Activated CD4-positive, alpha-beta T cell treated with anti-CD3 and anti-CD28 coated beads for 4 hours (primary cell): Measurements from ENCODE around the gene GLYR1.

Experiments used
- DNase-seq, 2 donors: peaks; one replicate each; pipeline ENCODE4 v3.0.0-alpha.2; 2020

Gene GLYR1

DNA sequence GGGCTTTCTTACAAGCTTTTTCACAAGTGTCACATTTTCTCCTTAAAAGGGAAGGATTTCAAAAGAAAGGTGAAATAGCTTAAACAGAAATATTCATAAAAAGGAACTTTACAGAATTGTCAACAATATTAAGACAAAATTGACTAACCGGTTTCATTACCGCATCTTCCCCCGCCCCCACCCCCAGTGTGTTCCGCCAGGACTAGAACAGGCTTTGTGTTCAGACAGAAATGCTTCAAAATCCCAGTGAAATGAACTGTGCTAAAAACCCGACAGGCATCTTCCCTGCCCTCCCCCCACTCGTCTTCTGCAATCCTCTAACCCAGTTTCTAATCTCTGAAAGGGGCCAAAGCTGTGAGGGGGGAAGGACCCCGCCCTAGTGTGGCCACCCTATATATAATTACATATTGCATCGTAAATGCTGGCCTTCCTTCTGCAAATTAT lies 43.7 kb downstream of the GLYR1 start:
- no peak for DNase-seq

DNA sequence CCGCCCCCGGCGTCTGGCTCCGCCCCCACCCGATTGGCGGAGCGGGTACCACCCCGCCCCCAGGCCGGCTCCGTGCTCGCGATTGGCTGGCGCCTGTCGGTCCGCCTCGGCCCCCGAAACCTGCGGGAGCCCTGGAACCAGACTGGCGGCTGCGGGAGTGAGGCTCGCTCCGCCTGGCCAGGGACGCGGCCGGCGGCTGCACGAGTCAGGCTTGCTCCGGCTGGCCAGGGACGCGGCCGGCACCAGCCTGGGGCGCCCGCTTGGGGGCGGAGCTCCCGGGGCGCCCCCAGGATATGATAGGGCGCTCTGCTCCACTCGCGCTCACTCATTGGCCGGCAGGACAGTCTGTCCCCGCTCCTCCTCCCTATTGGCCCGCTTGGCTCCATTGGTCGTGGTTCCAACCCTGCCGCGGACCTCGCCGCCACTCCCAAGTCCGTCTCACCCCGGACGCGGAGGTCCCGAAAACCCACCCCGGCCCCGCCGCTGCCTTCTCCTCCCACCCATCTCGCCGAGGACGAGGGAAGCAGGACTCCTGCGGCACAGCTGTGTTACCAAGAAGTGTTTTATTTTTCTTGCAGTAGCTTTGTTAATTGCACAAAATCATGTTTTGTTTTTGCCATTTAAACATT lies 44.3 kb downstream of the GLYR1 start:
- peak; percentile 86 to 89 for DNase-seq

DNA sequence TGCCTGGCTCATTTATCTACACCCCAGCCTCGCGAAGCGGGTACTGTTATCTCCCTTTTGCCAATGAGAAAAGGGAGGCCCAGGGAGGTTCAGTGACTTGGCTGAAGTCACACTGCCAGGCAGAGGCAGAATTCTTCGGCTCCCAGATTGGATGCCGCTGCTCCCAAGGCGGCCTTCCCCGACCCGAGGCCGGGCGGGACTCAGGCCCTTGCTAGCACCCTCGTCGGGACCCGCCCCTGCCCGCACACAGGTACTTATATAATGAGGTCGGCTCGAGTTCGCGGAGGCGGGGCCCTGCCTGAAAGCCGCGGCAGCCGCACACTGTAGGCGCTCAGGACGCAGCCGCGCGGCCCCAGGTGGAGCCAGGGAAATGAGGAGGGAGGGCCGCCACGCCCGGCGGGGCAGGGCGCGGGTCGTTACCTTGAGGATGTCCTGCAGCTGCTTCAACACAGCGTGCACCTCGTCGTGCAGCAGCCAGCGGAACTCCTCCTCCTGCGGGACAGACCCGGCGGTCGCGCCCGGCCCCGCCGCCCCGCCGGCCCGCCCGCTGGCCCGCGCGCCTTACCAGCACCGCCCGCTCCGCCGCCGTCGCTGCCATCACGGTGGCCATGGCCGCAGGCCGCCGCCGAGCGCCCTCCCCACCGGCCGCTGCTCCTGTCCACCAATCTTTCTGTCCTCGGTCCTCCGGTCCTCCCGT lies 45.0 kb downstream of the GLYR1 start, which contains the start of gene ROGDI:
ROGDI (minus strand) TSS at position 672 of the 697 bp plus-strand sequence; CDS start at position 610, 62 bp downstream.
- DNase-seq, result peak; percentile 75 to 81

DNA sequence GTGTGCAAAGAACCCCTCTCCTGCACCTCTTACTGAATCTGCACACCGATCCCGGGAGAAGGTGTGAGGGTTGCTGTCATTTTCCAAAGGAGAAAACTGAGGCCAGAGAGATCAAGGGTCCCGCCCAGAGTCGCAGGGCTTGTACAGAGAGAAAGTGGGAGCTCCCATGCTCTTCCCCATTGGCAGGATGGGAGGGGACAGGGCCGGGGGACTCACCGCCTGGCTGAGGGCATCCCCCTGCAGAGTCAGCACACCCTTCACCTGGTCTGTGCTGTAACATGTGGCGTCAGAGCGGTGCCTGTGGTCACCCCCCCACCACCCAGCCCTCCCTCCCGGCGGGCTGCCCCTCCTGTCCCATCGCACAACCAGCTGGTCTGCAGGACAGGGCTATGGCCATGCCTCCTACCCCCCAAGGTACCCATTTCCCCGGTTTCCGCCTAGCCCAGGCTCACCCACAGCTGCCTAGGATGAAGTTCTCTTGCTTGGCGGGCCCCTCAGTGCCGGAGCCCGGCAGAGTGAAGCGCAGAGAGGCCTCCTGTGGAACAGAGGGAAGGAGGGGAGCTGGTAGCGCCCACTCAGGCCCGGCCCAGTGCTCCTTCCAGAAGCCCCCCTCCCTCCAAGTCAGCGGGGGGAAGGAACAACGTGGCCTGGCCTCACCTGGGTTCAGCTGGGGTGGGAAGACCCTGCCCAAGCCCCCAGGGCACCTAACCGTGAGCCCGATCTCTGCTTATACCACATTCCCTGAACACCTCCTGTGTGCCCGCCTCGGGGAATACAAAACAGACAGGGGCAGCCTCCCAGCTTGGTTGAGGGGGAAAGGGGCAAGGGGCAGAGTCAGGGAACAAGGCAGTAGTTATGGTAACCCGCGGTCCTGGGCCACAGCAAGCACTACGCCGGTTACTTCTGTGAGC lies 45.8 kb downstream of the GLYR1 start:
- no peak for DNase-seq

DNA sequence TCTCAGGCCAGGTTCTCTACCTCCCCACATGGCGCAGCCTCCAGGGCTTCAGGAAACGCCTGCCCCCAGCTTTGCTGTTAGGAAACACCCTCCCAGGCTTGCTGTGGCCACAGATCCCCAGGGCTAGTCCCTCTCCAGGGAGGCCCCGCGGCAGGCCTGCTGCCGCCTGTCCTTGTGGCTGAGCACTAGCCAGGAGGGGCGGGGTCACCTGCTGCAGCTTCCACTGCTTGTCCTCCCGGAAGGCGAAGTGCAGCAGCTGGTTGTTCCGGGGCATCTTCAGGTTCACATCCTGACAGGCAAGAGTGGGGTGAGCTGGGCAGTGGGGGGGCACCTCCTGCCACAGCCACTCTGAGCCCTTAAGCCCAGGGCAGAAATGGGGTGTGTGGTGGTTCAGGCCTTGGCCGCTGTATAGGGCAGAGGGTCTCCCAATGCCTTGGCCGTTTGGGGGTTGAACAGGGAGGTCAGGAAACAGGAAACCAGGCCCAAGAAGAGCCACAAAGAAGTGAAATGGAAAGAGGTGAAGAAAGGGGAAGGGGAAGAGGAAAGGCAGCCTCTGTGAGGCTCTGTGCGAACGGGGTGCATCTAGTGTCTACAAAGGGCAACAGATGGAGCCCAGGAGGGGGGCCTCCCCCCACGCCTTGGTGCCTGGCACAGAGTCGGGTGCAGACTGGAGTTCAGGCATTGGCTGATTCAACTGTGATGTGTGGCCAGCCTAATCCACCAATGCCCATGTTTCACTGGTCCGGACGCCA lies 46.6 kb downstream of the GLYR1 start:
- DNase-seq, result no peak

DNA sequence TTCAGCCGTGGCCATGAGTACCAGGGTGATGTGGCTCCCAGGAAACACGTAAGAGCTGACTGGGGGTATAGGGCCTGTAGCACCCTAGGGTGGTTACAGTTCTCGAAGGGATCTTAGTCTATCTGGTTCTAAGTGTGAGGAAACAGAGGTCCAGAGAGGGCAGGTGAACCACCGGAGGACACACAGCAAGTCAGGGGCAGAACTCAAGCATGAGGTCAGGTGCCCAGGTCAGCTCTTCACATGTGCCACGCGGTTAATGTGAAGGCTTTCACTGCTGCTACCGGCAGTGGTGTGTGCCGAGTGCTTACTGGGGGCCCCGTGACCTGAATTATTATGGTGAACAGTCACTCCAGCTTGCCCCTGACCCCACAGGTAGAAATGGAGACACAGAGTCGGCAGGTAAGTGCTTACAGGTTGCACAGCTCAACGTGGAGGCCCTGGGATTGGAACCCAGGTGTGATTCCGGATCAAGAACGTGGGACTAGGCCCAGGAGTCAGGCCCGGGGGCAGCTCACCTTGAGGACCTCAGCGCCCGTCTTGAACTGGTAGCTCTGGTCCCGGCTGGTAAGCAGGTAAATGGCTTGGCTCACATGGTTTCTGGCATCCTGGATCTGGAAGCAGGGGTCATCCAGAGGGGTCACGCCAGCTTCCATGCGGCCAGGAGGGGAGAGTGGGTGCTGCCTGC lies 47.8 kb downstream of the GLYR1 start:
- DNase-seq, result no peak

DNA sequence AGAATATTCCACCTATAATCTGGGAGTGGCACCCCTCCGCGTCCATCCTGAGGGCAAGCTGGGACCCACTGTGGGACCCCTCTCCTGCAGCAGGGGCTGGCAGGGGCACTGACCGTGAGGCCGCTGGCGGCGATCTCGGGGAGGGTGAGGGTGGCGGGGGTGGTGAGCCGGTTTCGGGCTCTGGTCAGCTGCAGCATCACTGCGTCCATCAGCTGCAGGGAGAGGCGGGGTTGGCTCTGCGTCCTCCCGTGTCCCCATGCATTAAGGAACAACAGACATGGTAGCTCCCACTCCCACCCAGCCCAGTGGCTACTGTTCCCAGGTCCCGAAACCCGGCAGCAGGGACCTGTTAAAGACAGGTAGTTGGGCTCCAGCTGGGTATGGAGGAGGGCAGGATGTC lies 48.6 kb downstream of the GLYR1 start:
- no peak for DNase-seq

DNA sequence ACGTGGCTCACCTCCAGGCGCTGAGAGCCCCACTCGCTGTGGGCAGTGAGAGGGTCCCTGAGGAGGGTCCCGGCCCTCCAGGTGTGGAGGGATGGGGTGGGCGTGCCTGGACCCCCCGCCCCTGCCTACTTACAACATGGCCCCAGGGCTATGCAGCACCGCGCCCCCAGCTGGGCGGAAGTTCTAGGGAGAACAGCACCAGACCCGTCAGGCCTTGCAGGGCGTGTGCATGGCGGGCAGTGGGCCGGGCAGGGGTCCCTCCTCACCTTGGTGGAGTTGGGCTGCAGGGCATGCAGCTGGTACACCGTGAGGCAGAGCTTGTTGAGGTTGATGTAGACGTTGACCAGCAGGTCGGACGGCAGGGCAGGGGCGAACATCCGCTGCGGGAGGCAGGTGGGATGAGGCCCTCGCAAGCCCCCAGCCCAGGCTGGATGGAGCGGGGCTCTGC lies 49.3 kb downstream of the GLYR1 start:
- no peak for DNase-seq

DNA sequence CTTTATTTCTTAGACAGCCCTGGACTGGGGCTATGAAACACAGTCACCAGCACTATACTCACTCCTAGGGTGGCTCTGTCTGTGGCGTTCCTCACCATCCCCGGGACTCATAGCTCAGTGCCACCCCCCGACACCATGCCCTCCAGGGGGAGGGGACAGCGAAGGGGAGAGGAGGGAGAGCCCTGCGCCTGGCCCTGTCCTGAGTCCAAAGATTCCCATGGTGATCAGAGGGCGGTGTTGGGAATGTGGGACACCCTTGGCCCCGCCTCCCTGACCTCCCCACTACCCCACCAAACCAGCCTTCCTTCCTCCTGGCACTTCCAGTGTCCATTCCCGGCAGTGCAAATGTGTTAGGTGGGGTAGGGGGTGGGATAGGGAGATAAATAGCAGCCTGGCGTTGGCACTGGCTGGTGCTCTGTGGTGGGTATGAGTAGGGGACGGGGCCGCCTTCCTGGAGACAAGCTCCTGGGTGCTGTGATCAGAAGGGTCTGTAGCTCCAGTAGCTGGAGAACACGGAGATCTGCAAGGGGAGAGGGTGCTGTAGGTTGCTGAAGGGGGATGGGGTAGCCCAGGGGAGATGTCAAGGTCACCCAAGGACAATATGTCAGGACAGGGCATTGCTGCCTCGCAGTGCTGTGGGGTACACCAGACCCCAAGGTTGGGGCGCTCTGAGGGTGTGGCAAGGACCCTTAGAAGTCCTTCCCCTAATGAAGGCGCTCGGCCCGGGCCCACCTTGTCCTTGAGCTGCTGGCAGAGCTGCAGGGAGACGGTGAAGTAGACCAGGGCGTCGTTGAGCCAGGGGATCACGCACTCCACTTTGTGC lies 49.9 kb downstream of the GLYR1 start:
- DNase-seq, result no peak

DNA sequence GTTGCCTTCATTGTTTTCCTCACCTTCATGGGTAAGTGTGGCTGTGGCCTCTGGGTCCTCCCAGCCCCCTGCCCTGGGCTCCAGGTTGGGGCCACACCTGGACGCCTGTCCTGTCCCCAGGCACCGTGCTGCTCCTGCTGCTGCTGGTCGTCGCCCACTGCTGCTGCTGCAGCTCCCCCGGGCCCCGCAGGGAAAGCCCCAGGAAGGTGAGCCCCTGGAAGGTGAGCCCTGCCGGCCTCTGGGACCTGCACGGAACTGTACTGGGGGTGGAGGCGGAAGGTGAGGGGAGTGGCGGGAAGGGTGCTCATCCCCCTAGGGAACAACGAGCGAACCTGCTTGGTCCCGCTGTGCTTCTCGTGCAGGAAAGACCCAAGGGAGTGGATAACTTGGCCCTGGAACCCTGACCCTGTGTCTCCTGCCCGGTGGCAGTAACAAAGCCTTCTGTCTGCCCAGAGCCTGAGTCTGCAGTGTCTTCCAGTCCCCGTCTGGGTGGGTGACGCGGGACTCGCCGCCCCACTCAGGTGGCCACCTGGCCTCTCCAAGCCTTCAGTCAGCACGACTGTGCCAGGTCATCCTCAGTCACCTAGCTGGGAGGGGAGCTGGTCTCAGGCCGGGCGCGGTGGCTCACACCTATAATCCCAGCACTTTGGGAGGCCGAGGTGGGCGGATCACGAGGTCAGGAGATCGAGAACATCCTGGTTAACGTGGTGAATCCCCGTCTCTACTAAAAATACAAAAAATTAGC lies 51.1 kb downstream of the GLYR1 start:
- DNase-seq, result no peak

DNA sequence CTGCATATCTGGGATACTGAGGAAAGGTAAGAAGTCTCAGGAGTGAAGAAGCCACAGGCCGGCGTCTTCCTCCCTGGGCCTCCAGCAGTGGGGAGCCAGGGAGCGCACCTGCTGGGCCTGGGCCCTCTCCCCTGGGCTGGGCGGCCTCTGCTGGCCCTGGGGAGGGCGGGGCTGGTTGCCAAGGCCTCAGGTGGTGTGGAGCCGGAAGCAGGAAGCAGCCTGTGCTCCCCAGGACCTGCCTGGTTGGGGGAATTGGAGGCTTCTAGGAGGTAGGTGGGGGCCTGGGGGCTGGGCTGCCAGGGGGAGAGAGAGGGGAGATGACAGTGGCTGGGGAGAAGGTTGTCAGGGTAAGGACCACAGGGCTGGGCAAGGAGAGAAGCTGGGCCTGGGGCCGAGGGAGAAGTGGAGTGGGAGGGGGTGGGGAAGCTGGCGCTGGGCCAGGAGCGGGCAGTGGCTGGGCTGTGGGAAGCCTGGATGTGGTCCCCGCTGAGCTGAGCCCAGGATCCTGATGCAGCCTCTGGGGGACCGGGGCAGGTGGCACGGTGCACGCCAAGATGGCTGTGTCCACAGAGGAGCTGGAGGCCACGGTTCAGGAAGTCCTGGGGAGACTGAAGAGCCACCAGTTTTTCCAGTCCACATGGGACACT lies 51.8 kb downstream of the GLYR1 start, which contains the start of gene SMIM22:
SMIM22 (plus strand) TSS at position 189 of the 647 bp plus-strand sequence; CDS start at position 555, 366 bp downstream.
- DNase-seq, result no peak

DNA sequence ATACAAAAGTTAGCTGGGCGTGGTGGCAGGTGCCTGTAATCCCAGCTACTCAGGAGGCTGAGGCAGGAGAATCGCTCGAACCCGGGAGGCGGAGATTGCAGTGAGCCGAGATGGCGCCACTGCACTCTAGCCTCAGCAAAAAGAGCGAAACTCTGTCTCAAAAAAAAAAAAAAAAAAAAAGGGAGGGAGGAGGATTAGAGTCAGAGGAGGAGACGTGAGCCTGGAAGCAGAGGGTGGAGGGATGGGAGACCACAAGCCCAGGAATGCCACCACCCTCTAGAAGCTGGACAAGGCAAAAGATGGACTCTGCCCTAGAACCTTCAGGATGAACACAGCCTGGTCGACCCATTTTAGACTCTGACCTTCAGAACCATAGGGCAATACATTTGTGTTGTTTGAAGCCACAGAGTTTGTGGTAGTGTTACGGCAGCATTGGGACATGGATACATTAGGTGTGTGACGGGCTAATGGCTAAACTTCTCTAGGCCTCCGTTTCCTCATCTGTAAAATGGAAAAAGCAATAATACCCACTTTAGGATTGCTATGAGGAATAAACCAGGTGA lies 54.1 kb downstream of the GLYR1 start:
- DNase-seq, result no peak

DNA sequence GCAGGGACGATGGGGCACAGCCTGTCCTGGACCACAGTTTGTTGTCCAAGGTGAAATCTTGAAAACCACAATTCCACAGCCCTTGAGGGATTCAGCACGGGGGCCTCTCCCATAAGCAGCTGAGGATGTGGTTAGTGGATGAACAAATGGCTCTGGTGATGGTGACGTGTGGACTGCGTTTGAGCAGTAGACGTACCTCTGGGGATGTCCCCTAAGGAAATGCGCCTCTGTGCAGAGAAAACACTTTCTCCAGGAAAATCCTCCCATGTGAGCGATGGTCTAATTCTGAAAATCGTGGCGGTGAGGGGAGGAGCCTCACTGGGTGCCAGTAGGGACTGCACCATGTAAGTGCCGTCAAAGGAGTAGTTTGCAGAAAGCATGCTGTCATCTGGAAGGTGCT lies 56.2 kb downstream of the GLYR1 start:
- no peak for DNase-seq

DNA sequence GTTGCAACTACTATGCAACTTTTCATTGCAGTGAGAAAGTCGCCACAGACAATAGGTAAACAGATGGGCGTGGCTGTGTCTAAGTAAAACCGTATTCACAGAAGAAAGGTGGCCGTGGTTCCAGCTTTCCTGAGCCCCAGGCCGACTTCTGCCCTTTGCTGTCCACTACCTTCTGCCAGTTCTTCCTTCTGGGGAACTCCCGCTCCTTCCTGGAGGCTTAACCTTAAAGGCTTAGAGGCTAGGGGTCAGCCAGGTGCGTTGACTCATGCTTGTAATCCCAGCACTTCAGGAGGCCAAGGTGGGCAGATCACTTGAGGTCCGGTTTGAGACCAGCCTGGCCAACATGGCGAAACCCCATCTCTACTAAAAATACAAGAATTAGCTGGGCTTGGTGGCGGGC lies 56.8 kb downstream of the GLYR1 start:
- DNase-seq, result no peak

DNA sequence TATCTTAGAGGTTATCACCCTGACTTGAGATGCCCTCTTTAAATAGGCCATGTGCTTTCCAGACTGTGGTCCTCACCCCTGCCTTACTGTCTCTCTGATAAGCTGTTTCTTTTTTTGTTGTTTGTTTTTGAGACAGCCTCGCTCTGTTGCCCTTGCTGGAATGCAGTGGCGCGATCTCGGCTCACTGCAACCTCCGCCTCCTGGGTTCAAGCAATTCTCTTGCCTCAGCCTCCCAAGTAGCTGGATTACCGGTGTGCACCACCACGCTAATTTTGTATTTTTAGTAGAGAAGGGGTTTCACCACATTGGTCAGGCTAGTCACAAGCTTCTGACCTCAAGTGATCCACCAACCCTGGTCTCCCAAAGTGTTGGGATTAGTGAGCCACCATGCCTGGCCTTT lies 58.2 kb downstream of the GLYR1 start:
- DNase-seq, result no peak

DNA sequence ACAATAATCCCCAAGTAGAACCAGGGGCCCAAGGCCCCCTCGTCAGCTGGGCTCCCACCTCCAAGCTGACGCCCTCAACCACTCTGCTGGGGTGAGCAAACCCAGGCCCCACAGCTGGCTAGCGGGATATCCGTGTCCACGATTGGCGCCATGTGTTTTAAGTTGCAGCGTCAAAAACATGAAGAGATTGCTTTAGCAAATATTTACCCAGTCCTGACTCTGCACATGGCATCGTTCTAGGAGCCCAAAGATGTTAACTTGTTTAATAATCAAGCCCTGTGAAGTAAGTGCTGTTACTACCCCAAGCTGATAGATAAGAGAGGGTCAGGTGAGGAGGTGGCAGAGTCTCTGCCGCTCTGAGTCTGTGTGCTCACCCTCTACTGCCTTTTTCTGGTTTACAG lies 58.6 kb downstream of the GLYR1 start:
- no peak for DNase-seq

DNA sequence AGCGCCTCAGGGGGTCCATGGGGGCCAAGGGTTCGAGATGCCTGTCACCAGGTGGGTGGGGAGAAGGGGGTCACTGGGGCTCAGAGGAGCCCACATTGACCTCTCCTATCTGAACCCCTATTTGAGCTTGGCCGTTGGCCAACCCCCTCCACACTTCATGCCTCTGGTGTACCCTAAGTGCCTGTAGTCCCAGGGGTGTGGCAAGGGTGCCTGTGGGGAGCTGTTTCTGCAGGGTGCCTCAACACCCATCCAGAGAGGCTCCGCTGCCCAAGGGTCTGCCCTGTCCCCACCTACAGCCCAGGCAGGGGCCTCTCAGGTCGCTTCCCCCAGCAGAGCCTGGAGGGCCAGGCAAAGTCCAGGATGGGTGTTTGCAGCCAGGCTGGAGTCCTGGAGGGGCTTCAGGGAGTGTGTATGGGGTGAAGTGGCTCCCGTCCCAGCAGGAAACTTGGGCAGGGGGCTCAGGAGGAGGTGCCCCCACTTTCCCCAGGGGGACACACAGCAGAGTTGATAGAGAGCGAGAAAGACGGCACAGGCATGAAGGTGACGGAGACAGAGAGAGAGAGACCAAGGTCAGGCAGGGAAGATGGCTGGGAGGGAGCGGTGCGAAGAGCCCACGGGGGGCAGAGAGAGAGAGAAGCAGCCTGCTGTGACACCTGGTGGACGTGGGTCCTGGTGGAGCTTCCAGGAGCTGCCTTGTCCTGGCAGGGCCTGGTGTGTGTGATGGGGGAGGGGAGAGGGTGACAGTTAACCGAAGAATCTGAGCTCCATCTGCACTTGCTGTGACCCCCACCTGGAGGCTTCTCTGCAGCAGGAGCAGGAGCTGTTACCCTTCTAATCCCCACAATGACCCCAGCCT lies 59.2 kb downstream of the GLYR1 start, which contains the start of gene SEPTIN12:
SEPTIN12 (minus strand) TSS at position 719 of the 856 bp plus-strand sequence; CDS start at position 19, 700 bp downstream.
- DNase-seq, result no peak

DNA sequence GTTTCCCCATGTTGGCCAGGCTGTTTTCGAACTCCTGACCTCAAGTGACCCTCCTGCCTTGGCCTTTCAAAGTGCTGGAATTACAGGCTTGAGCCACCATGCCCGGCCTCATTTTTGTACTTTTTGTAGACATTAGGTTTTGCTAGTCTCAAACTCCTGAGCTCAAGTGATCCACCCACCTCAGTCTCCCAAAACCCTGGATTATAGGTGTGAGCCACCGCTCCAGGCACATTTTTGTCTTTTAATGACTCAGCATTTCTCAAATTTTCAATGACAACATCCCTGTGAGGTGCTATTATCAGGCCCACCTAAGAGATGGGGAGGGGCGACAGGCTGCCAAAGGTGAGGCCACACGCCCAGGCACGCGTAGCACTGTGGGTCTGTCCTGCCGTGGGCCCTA lies 60.0 kb downstream of the GLYR1 start:
- DNase-seq, result no peak
